HL-60/S4 (cell line): Measurements from ENCODE around the gene CENPB.

ENCODE experiments used
- in situ Hi-C: fragments of 300-500 bp; cut with MboI; formaldehyde crosslinking; loops from 2 replicates; pipeline ENCODE4 v1.14.3; 2022; ENCODE audit warnings: low sequenced_read_pairs

Gene CENPB

DNA sequence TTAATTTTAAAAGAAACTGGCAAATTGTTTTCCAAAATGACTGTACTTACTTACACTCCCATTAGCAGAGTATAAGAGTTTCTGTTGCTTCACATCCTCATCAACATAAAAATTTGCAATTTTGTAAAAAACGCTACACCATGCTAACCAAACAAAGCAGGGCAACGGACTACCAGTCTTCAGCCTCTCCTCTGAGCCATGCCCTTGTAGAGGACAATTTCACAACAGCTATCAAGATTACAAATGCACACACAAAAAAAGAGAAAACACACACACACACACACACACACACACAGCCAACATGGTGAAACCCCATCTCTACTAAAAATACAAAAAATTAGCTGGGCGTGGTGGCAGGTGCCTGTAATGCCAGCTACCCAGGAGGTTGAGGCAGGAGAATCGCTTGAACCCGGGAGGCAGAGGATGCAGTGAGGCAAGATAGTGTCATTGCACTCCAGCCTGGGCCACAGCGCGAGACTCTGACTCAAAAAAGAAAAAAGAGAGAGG lies 14.9 kb downstream of the CENPB start:
- in situ Hi-C loops = no loop called here

DNA sequence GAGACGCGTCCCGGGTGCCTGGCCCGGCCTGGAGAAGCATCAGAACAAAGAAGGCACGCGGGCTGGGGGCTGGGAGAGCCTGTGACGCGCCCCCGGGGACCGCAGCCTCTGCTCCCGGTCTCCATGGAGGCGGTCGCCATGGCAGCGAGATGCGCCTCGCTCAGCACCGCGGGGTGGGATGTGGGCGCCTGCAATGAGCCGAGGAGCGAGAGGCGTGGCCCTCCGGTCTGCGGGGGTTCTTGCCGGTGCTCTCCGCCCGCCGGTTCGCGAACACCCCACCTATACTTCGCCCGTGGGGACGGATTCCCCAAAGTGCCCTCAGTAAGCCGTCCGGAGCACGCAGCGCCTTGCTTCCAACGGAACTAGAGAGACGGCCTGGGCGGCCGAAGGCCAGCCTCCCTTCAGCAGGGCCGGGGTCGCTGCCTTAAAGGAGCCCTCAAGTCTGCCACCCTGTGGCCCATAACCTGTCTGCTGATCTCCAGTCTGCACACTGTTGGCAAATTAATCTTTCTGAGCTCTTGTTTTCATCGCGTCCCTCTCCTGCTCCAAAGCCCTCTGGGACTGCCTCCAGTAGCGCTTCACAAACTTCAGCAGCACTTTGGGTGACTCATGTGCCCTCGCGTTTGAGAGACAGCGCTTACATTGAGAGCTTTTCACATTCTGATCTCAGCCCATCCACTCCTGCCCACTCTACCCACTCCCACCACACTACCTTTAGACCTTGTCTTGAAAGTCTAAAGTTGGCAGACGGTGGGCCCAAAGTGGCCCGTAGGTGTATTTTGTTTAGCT lies 18.0 kb downstream of the CENPB start:
- in situ Hi-C loops = no loop called here

DNA sequence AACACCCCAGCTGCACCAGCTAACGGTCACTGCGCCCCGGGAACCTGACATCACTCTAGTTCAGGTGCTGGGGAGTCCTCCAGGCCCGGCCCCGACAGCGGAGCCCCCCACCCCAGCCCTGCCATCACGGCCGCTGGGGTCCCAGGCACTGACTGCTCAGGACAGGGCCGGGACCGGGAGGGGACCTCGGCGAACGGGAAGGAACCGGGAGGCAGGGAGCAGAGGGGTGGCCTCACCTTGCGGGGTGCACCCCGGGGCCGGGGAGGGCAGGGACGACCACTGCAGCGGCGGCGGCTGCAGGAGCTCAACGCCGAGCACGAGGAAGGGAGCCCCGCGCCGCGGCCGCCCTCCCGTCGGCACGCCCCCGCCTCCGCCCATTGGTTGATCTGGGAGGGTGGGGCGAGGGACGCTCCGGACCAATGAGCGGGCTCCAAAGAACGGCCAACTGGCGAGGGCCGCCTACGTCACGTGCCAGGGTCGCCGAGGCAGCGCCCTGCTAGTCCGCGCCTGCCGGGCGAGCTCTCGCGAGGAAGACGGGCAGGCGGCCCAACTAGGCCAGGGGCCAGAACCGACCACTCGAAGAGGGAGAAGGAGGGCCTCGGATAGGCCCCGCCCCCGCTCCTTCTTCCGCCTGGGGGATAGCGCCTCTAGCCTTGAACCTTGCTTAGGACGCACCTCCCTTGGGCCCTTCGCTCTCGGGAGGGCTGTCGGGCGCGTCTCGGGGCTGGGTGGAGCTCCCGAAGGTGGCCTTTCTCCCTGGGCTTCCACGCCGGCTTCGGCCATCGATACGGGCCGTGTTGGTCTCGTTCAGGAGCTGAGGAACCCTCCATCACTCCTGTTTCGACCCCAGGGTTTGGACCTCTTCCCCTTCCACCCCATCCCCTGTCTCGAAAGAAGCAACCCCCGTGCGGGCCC lies 18.9 kb downstream of the CENPB start, which contains the start of gene ADISSP:
TSS of gene ADISSP (minus strand) at position 327 of the 915 bp plus-strand sequence. CDS start 7,653 bp downstream, outside the sequence.
- in situ Hi-C loops = no loop called here

DNA sequence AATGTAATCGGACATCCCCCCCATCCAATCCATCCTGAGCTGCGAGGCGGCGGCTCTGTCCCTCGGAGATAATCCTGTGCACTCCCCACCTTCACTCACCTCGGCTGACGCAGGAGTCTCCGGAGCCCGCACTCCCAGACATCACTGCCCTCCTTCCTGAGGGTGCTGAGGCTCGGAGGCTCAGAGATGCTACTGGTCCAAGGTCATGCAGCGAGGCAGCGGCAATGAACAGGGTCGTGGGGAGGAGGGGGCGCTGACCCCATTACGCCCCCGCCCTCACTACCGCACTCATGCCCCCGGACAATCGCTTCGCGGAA lies 19.5 kb downstream of the CENPB start:
- in situ Hi-C loops = no loop called here

DNA sequence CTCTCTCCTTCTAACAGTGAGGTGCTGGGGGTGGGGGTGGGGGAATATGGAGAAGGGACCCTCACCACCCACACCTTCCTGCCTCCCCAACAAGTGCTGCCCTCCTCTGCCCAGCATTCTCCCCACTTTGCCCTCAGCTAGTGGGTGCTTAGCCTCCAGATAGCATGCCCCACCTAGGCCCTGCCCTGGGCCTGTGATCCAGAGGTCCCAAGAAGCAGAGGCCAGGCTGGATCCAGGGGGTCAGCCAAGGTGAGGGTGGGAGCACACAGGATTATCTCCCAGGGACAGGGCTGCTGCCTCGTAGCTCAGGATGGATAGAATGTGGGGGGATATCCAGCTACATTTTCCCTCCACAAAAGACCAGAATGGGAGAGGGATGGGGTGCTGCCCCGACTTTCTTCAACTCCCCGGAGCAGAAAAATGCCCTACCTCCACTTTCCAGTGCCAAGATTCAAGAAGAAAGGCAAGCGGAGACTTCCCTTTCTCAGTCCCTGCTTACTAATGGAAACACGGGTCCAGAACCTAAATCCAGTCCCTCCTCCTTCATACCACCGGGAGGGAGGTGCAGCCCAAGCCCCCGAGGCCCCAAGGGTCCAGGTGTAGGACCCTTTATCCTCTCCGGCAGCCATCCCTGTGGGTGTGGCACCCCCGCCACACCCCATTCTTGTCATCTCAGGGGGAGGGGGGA lies 20.0 kb downstream of the CENPB start:
- in situ Hi-C loops = no loop called here

DNA sequence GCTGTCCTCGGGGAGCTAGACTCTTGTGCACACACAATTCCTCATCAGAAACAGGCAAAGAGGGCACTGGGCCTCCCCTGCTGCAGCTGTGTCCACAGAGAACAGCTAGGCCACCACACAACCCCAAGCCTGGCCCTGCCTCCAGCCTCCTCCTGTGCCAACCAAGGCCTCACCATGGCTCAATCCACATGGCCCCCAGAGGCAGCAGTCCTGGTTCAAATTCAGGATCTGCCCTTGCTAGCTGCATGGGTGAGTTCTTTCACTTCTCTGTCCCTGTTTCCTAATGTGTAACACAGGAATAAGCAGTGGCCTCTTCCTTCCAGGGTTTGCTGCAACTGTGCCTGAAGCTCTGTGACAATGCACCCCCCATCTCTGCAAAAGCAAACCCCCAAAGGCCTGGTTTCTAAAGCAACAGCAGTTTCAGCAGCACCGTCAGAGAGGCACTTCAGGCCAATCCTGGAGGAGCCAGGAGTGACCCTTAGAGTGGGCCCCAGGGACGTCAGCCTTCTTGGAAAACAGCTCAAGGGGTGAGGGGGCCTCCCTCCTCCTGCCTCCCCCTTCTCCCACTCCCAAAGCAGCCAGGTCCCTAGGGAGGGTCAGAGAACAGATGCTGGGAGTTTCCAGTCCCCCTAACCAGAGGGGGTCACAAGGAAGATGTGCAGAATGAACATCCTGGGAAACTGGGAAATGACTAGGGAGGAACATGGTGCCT lies 21.2 kb downstream of the CENPB start:
- in situ Hi-C loops = no loop called here

DNA sequence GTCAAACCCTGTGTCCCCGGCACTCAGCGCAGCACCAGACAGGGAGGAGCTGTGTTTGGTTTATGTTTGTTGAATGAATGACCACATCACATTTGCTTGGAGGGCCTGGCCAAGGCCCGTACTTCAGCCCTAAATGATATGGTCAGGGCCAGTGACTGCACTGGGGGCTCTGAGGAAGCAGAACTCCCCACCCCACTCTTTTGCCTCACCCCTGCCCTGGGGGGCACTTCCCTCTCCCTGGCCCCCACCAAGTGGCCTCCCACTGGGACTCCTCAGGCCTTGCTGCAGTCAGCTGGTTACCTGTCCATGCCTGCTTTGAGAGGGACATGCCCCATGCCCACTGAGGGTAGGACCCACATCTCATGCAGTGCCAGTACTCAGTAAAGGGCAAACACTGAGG lies 21.9 kb downstream of the CENPB start:
- in situ Hi-C loops = no loop called here

DNA sequence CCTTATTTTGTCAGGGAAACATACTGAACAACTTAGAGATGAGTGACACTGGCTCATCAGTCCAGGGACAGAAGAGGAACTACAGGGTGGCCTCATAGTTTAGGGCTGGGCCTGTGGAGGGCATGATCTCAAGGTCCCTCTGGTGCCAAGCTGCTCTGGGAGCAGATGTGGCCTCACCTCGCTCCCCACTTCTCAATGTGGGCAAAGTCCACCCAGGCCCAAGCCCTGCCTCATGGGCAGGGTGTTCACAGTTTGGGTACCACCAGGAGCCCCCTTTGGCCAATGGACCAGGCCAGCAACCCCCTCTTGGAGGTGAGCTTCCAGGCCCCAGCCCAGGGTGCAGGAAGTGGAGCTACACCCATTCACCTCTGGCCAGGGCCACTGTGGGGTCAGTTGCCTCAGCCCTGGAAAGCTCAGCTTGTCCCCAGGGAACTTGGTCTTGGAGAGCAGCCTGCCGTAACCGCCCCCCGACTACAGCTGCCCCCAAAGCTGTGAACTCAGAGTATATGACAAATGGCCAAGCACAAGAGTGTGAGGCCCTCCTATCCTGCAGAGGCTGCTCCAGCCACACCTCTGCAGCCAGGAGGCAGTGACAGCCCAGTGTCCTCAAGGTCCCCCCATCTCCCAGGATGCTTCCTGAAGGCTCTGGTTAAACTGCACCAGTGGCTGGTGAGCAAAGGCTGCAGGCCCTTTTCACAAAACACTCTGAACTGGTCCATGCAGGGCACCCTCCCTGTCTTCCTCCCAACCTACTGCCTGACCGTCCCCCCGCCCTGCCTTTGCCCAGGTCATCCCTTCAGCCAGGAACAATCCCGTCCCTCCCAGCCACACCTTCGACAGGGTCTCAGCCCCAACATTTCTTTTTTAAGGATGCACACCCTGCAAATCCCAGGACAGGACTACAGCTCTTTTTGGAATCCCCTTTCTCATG lies 22.6 kb downstream of the CENPB start:
- in situ Hi-C loops = no loop called here

DNA sequence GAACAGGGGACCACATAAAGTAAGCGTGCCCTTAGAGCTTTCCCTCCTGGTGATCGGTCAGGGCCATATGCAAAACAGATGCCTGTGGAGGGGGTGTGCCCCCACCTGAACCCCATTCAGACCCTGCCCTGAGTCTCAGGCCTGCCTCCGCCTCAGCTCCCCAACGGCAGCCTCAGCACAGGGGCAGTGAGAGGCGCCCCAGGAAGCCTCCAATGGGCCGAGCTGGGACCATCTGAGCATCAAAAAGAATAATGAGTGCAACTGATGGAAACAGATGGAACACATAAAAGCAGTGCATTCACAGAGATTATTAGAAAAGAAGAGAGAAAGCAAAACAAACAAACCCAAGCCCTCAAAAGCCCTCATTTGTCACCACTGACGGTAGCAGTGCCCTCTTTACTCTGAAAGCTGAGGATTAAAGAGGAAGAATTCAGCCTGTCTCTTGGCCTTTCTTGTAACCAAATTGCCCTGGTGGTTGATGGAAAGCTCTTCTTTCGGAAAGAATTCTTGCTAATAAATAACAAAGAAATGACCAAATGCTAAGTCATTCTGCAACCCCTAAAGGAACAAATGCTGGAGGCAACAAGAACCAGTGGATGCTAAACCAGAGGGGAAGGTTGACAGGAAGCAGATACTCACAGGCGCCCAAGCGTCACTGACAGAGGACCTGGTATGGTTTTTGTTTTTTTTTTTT lies 25.7 kb downstream of the CENPB start:
- in situ Hi-C loops = no loop called here

DNA sequence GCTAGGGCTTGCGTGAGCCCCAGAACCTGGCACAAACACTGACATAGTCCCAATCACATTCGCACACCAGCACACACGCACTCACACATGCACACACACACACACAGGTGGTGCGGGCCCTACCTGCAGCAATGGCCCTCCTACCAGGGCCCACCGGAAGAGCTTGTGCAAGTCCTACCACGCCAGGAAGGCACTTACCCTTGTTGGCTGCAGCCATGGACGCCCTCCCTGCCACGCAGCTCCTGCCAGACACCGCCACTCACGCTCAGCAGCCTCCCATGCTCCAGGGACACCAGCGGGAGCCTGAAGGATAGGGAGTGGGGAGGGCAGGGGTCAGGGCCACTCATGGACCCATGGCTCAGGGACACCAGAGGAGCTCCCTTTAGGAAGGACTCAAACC lies 26.7 kb downstream of the CENPB start:
- in situ Hi-C loops = no loop called here

DNA sequence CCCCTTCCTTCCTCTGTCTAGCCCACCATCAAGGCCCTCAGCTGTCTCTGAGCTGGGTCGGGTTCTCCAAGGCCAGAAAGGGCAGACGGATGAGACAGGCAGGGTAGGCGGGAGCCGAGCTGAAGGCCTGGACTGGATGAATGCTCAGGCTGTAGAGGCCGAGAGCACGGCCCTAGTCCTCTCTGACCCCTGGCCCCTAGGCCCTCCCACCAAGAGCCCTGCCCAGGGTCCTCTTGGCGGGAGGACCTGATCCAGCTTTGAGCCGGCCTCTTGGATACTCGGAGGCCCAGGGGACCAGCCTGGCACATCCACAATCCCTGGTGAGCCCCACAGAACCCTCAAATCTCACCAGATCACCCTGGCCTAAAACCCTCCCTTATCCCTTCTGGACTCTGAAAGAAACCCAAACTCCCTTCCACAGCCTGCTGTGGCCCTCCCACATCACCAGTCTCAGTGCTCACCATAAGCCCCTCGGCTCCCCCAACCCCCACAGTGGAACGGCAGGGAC lies 27.2 kb downstream of the CENPB start:
- in situ Hi-C loops = no loop called here

DNA sequence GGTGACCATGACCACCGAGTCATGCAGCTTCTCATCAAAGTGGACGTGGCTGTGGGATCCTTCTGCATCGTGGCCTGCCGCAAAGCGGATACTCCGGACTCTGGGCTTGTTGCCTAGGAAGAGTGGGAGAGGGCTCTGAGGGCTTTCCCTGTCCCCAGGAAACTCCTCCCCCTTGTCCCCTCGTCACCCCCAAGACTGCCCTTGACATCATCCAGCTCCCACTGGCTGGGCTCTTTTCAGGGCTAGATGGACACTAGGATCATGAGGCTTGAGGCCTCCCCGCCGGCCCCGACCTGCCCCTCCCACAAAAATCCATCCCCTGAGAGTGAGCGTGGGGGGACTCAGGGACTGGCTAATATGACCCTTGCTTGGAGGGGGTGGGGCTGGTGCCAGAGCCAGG lies 28.0 kb downstream of the CENPB start:
- in situ Hi-C loops = no loop called here

DNA sequence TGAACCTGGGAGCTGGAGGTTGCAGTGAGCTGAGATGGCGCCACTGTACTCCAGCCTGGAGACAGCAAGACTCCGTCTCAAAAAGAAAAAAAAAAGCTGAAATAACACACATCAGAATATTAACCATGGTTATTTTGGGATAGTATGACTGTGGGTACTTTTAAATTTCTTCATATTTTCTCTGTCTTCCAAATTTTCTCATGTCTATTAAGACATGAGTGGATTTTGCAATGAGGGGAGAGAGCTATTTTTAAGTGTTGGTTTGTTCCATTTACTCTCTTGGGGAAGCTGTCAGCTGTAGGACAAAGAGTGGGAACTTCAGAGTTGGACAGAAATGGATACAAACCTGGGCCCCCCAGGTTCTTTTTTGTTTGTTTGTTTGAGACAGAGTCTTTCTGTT lies 29.3 kb downstream of the CENPB start:
- in situ Hi-C loops = no loop called here

DNA sequence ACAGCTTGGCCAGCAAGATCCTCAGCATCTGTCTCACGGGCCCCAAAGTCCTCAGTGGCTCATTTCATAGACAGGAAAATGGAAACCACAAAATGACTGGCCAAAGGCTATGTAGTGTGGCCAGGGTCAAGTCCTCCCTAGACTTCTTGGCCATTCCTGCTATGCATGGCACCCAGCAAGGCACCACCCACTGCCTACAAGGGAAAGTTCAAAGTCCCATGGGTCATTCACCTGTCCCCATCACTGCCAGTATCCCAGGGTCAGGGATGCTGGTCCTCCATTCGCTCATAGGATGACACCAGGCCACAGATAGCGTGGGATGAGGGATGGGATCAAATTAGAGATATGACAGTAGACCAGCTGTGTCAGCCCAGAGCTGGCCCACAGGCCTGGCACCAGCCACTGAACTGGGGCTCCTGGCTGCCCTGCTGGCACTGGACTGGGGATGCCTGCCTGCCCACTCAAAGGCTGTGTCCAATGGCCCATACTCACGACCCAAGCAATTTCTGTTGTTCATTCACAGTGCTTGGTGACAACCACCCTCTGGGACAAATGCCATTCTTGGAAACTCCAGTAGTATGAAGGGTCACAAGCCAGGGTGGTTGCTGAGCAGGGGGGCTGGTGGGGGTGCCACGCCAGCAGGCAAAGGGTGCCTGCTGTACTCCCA lies 30.6 kb downstream of the CENPB start:
- in situ Hi-C loops = no loop called here

DNA sequence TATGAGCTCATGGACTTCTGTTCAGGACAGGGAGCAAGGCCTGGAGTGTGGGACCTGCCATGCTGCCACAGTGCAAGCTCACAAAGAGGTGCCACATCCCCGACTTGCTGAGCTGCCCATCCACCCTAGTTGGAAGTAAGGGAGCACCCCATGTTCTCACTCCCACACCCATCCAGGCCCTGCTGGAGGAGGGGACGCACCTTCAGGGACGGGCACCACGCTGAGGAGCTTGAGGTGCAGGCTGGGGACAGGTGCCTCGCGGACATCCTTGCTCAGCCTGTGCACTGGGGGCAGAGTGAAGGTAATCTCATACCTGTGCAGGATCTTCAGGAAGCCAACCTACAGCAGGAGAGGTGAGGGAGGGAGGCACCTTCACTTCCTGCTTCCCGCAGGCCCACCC lies 31.3 kb downstream of the CENPB start:
- in situ Hi-C loops = no loop called here

DNA sequence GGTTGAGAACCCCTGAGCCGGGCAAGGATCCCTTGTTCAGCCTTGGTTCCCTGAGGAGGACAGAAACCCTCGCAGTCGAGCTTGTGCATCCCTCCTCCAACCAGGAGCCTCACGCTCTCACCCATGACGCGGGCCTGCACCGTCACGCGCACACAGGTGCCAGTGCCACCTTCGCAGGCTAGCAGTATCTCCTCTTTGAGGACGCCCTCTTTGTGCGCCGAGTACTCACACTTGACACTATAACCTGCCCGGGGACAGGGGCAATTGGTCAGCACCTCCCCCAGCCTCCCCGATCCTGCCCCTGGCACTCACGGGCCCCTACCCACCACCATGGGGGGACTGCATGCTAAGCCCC lies 32.3 kb downstream of the CENPB start:
- in situ Hi-C loops = no loop called here

DNA sequence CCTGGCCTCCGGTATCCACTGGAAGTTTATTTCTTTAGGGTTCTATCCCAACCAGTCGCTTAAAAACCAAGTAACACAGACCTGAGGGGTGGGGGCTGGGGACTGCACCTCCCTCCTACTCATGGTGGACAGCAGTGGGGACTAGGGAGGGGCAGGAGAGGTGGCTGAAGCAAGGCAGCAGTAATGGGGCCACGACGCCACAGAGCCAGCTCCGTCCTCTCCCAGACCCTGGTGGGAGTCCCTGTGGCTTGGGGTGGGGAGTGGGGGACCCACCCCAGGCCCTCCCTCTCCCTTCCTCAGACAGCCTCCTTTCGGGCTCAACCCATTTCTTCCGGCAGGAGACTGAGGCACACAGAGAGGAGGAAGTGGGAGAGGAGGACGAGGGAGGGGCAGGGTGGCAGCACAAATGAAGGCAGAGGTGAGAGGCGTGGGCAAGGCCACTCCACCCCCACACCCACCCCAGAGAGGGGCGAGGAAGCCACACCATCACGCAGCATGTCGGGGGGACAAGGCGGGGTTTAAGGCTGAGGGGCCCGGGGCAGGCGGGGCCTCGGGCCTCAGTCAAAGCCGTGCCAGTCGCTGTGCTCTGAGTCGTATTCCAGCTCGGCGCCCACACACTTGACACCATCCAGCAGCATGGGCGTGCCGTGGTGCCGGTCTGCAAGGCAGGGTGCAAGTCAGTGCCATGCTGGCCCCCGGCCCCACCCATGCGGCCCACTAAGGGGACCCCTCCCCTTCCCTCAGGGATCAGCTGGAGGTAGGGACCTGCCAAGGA lies 32.9 kb downstream of the CENPB start:
- in situ Hi-C loops = no loop called here

DNA sequence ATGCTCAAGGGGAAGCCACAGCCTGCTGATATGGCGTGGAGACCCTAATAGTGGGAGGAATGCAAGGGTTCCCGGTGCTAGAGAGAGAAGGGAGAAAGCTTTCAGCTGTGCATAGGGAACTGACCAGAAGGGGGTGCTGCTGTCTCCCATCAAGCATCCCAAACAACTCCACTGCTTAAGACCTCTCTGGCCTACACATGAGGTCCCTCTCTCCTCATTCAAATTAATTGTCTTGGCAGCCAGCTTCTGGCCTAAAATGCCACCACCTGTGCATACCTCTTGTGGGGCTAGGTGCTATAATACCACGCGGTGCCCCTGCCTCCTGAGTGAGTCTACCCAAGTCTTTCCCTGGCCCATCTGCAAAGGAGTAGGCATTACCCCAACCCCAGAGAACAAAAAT lies 33.4 kb downstream of the CENPB start:
- in situ Hi-C loops = no loop called here
